BLaER1 (cell line): ENCODE data around the gene MORN5.

Experiments used
- H3K27ac ChIP-seq: shearing (Covaris generic); formaldehyde crosslinking; 2 replicates; pipeline ENCODE4 v1.8.1; 2022
- H3K27me3 ChIP-seq: shearing (Covaris generic); formaldehyde crosslinking; 2 replicates; pipeline ENCODE4 v1.8.1; 2022
- H3K36me3 ChIP-seq: shearing (Covaris generic); formaldehyde crosslinking; 2 replicates; pipeline ENCODE4 v1.8.1; 2022
- H3K4me1 ChIP-seq: shearing (Covaris generic); formaldehyde crosslinking; 2 replicates; pipeline ENCODE4 v1.8.1; 2022
- H3K4me2 ChIP-seq: shearing (Covaris generic); formaldehyde crosslinking; 2 replicates; pipeline ENCODE4 v1.8.1; 2022
- H3K4me3 ChIP-seq: shearing (Covaris generic); formaldehyde crosslinking; 2 replicates; pipeline ENCODE4 v1.8.1; 2022
- H3K9ac ChIP-seq: shearing (Covaris generic); formaldehyde crosslinking; 2 replicates; pipeline ENCODE4 v1.8.1; 2022
- H3K9me3 ChIP-seq: shearing (Covaris generic); formaldehyde crosslinking; 2 replicates; pipeline ENCODE4 v1.8.1; 2022
- H4K20me1 ChIP-seq: shearing (Covaris generic); formaldehyde crosslinking; 2 replicates; pipeline ENCODE4 v1.8.1; 2022
- Cebpa-rat ChIP-seq: shearing (Covaris generic); IDR thresholded peaks from 2 replicates; pipeline ENCODE4 v1.8.1; 2022

MORN5 gene

DNA sequence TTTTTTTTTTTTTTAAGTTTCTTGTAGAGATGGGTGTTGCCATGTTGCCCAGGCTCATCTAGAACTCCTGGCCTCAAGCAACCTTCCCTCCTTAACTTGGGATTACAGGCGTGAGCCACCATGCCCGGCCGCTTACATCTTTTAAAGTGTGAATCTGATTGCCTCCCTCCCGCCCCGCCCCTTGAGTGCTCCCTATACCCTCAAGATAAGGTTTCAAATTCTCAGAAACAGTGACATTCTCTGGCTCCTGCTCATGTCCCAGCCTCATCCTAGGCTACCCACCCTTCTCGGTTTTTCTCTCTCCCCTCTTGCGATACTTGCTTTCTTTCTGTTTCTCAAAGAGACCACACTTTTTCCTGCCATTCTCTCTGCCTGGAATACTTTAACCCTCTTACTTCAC is 12.4 kb downstream of the MORN5 start:
- no peaks in the 10 kb centered on the region for H3K9me3 ChIP-seq
- no peaks in the 10 kb centered on the region for H3K36me3 ChIP-seq
- no peaks in the 10 kb centered on the region for H3K27me3 ChIP-seq
- H3K9ac ChIP-seq, result no peak overlapping the region
- no peak for TF ChIP-seq Cebpa-rat
- H3K4me3 ChIP-seq, result no peak overlapping the region
- H3K27ac ChIP-seq, result no peak overlapping the region
- H4K20me1 ChIP-seq, result no peaks in the 10 kb centered on the region
- H3K4me2 ChIP-seq, result no peak overlapping the region
- H3K4me1 ChIP-seq, result no peaks in the 10 kb centered on the region

- TF ChIP-seq Cebpa-rat, result no peak
- Histone ChIP-seq H3K27me3 (no peaks in the 10 kb centered on the region), H3K4me1 (no peaks in the 10 kb centered on the region), H3K4me2 (no peak overlapping the region), H4K20me1 (no peaks in the 10 kb centered on the region), H3K9me3 (no peaks in the 10 kb centered on the region), H3K9ac (no peak overlapping the region), H3K4me3 (no peak overlapping the region), H3K27ac (no peak overlapping the region), H3K36me3 (no peaks in the 10 kb centered on the region)
Observed at GRCh38 chr9:122173670-122174069, 14.0 kb downstream of the MORN5 start.

GRCh38 chr9:122176916-122177315 is 17.2 kb downstream of the MORN5 start:
- Histone ChIP-seq H3K4me2 (no peak overlapping the region), H3K36me3 (no peaks in the 10 kb centered on the region), H3K4me1 (peaks cover 9% of the 10 kb centered on the region), H3K9ac (no peak overlapping the region), H3K27me3 (no peaks in the 10 kb centered on the region), H4K20me1 (no peaks in the 10 kb centered on the region), H3K4me3 (no peak overlapping the region), H3K9me3 (no peaks in the 10 kb centered on the region), H3K27ac (no peak overlapping the region)
- TF ChIP-seq Cebpa-rat, result no peak

DNA sequence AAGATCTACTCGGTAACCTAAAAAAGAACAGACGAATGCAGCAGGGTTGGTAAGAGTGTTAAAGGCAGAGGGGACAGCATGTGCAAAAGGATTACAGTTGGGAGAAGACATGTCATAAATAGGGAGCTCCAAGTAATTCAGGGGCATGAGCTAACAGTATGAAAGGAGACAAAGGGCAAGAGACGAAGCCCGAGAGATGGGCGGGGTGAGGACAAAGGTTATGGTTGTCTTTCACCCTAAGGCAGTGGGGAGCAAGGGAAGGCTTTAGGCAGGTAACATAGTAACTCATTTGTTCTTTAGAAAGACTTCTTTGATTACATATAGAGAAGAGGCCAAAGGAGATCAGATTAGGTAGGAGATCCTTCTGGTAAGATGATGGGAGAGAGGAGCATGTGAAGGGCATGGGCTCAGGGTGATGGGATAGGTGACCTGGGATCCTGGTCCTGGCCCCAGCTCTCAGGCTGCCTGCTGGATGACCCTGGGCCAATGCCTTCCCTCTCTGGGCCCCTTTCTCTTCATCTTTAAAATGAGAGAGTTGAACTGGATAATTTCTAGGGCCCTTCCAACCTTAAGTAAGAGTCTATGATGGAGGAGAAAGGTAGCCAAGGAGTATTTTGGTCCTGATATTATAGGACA is 19.5 kb downstream of the MORN5 start:
- H3K27me3 ChIP-seq, result no peaks in the 10 kb centered on the region
- H3K9ac ChIP-seq, result no peak overlapping the region
- H3K4me2 ChIP-seq, result peak overlapping the region; percentile 63
- no peaks in the 10 kb centered on the region for H4K20me1 ChIP-seq
- H3K4me1 ChIP-seq, result peaks cover 9% of the 10 kb centered on the region
- no peak for TF ChIP-seq Cebpa-rat
- no peaks in the 10 kb centered on the region for H3K36me3 ChIP-seq
- H3K27ac ChIP-seq, result no peak overlapping the region
- H3K9me3 ChIP-seq, result no peaks in the 10 kb centered on the region
- H3K4me3 ChIP-seq, result no peak overlapping the region

DNA sequence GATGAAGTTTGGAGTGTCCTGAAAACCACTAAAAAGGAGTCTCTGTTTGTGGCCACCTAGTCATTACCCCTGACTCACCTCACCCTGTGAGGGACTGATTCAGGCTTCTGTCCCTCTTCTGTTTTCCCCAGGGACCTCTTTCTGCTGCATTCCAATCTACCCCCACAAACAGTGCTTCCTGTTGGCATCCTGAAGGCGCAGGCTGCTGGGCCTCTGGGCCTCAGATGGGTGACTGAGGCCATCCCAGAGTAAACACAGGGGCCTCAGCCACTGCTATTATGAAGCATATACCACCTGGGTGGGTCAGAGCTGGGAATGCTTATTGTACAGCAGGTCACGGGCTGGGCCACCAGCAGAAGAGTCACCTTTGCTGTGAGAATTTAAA is 20.0 kb downstream of the MORN5 start:
- Histone ChIP-seq H3K4me1 (peaks cover 9% of the 10 kb centered on the region), H3K36me3 (no peaks in the 10 kb centered on the region), H3K27ac (no peak overlapping the region; the same call in 1 of the 2 replicates), H3K4me2 (peak overlapping the region; percentile 63), H3K9ac (no peak overlapping the region), H3K4me3 (no peak overlapping the region), H4K20me1 (no peaks in the 10 kb centered on the region), H3K9me3 (no peaks in the 10 kb centered on the region), H3K27me3 (no peaks in the 10 kb centered on the region)
- TF ChIP-seq Cebpa-rat, result no peak

DNA sequence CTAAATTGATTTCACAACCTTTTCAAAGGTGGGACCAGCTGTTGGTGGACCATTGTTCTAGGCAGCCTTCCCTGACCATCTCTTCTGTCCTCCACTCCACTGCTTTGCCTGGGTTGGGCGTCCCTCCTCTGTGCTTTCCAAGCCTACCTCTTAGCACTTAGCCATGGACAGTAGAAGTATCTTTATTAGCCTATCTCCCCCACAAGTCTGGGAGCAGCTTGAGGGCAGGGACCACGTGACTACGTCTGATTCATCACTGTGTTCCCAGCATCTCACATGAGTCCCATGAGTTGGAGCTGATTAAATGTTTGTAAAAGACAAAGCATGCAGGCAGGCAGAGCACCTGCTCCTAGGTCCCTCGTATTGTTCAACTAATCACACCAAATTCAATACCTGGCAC is 20.9 kb downstream of the MORN5 start:
- no peaks in the 10 kb centered on the region for H3K36me3 ChIP-seq
- H3K4me2 ChIP-seq, result no peak overlapping the region
- H3K4me3 ChIP-seq, result no peak overlapping the region
- no peaks in the 10 kb centered on the region for H3K27me3 ChIP-seq
- H3K27ac ChIP-seq, result no peak overlapping the region
- no peak overlapping the region for H3K9ac ChIP-seq
- peaks cover 9% of the 10 kb centered on the region for H3K4me1 ChIP-seq
- H3K9me3 ChIP-seq, result no peaks in the 10 kb centered on the region
- no peak for TF ChIP-seq Cebpa-rat
- no peaks in the 10 kb centered on the region for H4K20me1 ChIP-seq

- H3K27ac ChIP-seq, result no peak overlapping the region
- no peaks in the 10 kb centered on the region for H4K20me1 ChIP-seq
- H3K4me1 ChIP-seq, result peaks cover 9% of the 10 kb centered on the region
- no peak overlapping the region for H3K4me3 ChIP-seq
- H3K27me3 ChIP-seq, result no peaks in the 10 kb centered on the region
- no peaks in the 10 kb centered on the region for H3K9me3 ChIP-seq
- H3K4me2 ChIP-seq, result no peak overlapping the region
- TF ChIP-seq Cebpa-rat, result no peak
- no peak overlapping the region for H3K9ac ChIP-seq
- H3K36me3 ChIP-seq, result no peaks in the 10 kb centered on the region
Observed at GRCh38 chr9:122183501-122183900, 23.8 kb downstream of the MORN5 start.

- H3K4me2 ChIP-seq, result no peak overlapping the region
- no peaks in the 10 kb centered on the region for H4K20me1 ChIP-seq
- no peaks in the 10 kb centered on the region for H3K36me3 ChIP-seq
- no peaks in the 10 kb centered on the region for H3K27me3 ChIP-seq
- H3K9me3 ChIP-seq, result no peaks in the 10 kb centered on the region
- H3K4me3 ChIP-seq, result no peak overlapping the region
- peaks cover 5% of the 10 kb centered on the region for H3K4me1 ChIP-seq
- TF ChIP-seq Cebpa-rat, result no peak
- no peak overlapping the region for H3K27ac ChIP-seq
- no peak overlapping the region for H3K9ac ChIP-seq
Observed at GRCh38 chr9:122184551-122184950, 24.8 kb downstream of the MORN5 start.

DNA sequence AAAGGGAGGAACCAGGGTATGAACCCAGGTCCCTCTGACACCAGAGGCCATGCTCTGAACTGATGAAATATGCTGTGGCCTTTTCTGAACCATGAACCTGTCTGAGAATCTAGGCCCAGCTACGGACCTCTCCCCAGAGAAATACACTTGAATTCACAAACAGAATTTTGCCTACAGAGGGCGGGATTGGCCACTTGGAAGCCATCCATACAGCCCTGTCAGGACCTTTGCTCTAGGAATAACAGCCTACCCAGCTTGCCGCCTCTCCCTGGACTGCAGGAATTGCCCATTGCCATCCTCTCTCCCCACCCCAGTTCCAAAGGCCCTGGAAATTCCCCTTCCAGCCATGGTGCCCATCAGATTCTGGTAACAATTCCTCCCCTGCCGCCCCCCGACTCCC is 26.6 kb downstream of the MORN5 start:
- no peak for TF ChIP-seq Cebpa-rat

DNA sequence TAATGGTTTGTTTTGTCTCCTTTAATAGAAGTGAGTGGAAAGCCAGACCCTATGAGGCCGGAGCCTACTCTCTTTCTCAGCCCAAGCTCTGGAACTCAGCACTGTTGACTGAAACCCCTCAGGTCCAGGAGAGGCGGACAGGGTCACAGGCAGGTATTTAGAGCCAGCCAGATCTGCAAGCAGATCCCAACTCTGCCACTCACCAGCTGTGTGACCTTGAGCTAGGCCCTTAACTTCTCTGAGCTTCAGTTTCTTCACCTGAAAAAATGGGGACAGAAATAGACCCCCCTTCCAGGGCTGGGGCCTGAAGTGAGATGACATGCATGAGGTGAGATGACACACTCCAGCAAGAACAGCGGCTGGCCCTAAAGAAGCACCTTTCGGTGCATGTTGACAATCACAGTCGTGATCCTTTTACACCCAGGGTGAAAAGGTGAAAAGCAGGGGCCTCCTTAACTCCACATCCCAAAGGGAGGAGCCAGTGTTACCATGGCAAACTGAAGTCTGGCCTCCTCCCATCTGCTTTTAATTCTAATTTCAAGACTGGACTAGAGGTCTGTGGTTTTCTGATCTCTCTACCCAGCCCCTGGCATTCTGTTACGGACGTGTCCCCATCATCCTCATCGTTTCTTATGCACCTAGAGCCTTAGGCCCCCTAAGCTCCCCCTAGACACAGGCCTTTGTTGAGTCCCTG is 27.2 kb downstream of the MORN5 start:
- H3K36me3 ChIP-seq, result no peaks in the 10 kb centered on the region
- H3K4me3 ChIP-seq, result no peak overlapping the region
- no peak overlapping the region for H3K4me2 ChIP-seq
- no peaks in the 10 kb centered on the region for H3K4me1 ChIP-seq
- no peaks in the 10 kb centered on the region for H3K9me3 ChIP-seq
- no peak overlapping the region for H3K9ac ChIP-seq
- no peaks in the 10 kb centered on the region for H4K20me1 ChIP-seq
- no peak for TF ChIP-seq Cebpa-rat
- no peak overlapping the region for H3K27ac ChIP-seq
- no peaks in the 10 kb centered on the region for H3K27me3 ChIP-seq

More for the DNA sequence above, 26.6 kb downstream of the MORN5 start:
- H3K9ac ChIP-seq, result no peak overlapping the region
- H3K4me2 ChIP-seq, result no peak overlapping the region
- no peaks in the 10 kb centered on the region for H3K27me3 ChIP-seq
- H3K9me3 ChIP-seq, result no peaks in the 10 kb centered on the region
- no peaks in the 10 kb centered on the region for H3K36me3 ChIP-seq
- no peak overlapping the region for H3K27ac ChIP-seq
- H4K20me1 ChIP-seq, result no peaks in the 10 kb centered on the region
- H3K4me1 ChIP-seq, result no peaks in the 10 kb centered on the region
- no peak overlapping the region for H3K4me3 ChIP-seq
